ACC112 (cell line): ENCODE results near the gene MYO9B.
"Not testable (repeated sequence)": the region's sequence is repeated elsewhere in the genome, so short reads cannot be mapped to it uniquely, and the experiment has no call there.

Source experiments
- H2AFZ ChIP-seq: fragments of 200-600 bp; sonication (generic); one replicate; pipeline ENCODE4 v1.6.0; 2017; ENCODE audit warnings: antibody characterized with exemption, low read length; ENCODE audit not compliant: unreplicated experiment
- H3K27ac ChIP-seq: fragments of 200-600 bp; sonication (generic); 2 replicates; pipeline ENCODE4 v1.5.1; 2014; ENCODE audit warnings: low read depth, mild to moderate bottlenecking, antibody characterized with exemption, low read length, moderate library complexity
- H3K27me3 ChIP-seq: fragments of 200-600 bp; sonication (generic); 2 replicates; pipeline ENCODE4 v1.6.1; 2014; ENCODE audit warnings: mild to moderate bottlenecking, antibody characterized with exemption, low read length, moderate library complexity, mixed read lengths; ENCODE audit not compliant: insufficient read depth
- H3K36me3 ChIP-seq: fragments of 200-600 bp; sonication (generic); 2 replicates; pipeline ENCODE4 v1.6.1; 2016; ENCODE audit warnings: mild to moderate bottlenecking, antibody characterized with exemption, low read length, moderate library complexity, mixed read lengths; ENCODE audit not compliant: insufficient read depth
- H3K4me1 ChIP-seq: fragments of 200-600 bp; sonication (generic); one replicate; pipeline ENCODE4 v1.6.1; 2016; ENCODE audit warnings: low read length, mixed read lengths; ENCODE audit not compliant: insufficient read depth, unreplicated experiment, control insufficient read depth
- H3K4me3 ChIP-seq: fragments of 200-600 bp; sonication (generic); 2 replicates; pipeline ENCODE4 v1.5.1; 2014; ENCODE audit warnings: mild to moderate bottlenecking, low read depth, low read length
- H3K79me2 ChIP-seq: fragments of 200-600 bp; sonication (generic); one replicate; pipeline ENCODE4 v1.6.0; 2016; ENCODE audit warnings: low read length; ENCODE audit not compliant: control insufficient read depth, unreplicated experiment, insufficient read depth

Gene MYO9B

DNA sequence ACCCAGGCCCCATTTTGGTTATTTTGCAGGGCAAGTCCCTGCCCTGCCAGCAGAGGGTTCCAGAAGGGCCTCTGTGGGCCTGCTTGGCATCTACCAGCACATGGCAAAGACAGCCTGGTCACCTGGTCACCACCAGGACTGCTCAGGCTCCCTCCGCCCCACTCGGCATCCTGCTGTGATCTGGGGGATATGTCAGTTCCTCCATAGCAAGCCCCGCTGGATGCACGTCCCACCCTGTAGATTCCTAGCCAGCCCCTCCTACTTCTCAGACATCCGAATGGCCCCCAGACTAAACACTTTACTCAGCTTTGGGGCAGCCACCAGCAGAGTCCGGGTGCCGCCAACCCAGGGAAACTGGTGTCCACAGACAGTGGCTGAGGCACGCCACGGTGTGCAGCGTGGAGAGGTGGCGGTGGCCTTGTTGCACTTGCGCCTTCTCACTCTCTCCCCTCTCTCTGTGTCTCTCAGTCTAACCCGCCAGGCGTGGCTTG lies 107.7 kb downstream of the MYO9B start:
- Histone ChIP-seq H3K36me3 (no peaks in the 10 kb centered on the region), H3K4me3 (no peak overlapping the region), H3K79me2 (no peaks in the 10 kb centered on the region), H3K27ac (no peak overlapping the region), H3K27me3 (no peaks in the 10 kb centered on the region), H3K4me1 (no peaks in the 10 kb centered on the region), H2AFZ (no peak overlapping the region)

DNA sequence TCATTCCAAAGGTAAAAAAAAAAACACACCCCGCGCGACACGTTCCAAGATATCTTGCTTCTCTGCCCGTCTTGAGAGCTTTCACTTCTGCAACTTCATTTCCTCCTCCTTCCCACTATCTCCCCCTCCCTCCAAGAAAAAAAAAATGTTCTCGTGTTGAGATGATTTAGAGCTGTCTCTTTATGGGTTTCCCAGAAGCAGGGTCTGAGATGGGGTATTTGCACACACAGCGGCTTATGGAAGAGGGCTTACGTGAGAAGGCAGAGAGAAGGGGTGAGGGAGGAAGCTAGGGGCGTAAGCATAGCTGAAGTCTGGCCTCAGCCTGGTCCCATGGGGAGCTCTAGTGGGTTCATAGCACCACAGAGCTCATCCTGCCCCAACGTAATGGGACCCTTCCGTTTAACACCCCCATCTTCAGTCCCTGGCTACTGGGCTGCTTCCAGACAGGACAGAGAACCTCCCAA lies 108.3 kb downstream of the MYO9B start:
- Histone ChIP-seq H3K27ac (no peak overlapping the region), H3K36me3 (no peaks in the 10 kb centered on the region), H3K79me2 (no peaks in the 10 kb centered on the region), H3K4me1 (no peaks in the 10 kb centered on the region), H3K4me3 (no peak overlapping the region), H3K27me3 (no peaks in the 10 kb centered on the region), H2AFZ (no peak overlapping the region)

DNA sequence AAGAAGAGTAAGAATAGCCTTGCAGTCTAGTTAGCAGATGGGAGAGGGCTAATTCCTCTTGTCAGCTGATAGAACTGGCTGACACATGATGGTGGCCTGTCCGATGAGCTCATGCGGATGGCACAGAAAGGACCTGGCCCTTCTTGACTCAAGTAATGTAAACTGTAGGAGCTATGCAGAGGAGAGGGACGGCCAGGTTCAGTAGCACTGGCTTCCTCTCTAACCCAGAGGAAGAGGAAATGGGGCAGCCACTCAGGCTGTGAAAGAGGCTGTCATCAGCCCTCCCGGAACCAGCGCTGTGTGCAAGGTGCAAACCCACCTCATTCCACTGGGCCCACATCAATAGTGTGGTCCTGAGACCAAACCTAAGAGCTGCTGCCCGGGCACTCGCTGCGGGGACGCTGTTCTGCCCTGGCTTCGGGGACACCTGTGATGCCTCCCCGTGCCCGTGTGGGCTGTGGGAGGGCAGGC lies 108.8 kb downstream of the MYO9B start:
- H3K36me3 ChIP-seq, result no peaks in the 10 kb centered on the region
- H3K4me1 ChIP-seq, result no peaks in the 10 kb centered on the region
- no peak overlapping the region for H3K27ac ChIP-seq
- no peaks in the 10 kb centered on the region for H3K27me3 ChIP-seq
- H3K4me3 ChIP-seq, result no peak overlapping the region
- H3K79me2 ChIP-seq, result no peaks in the 10 kb centered on the region
- no peak overlapping the region for H2AFZ ChIP-seq

- Histone ChIP-seq H3K36me3 (no peaks in the 10 kb centered on the region), H3K4me3 (no peak overlapping the region), H2AFZ (no peak overlapping the region)
Measured at GRCh38 chr19:17185590-17185989, 110.0 kb downstream of the MYO9B start.

DNA sequence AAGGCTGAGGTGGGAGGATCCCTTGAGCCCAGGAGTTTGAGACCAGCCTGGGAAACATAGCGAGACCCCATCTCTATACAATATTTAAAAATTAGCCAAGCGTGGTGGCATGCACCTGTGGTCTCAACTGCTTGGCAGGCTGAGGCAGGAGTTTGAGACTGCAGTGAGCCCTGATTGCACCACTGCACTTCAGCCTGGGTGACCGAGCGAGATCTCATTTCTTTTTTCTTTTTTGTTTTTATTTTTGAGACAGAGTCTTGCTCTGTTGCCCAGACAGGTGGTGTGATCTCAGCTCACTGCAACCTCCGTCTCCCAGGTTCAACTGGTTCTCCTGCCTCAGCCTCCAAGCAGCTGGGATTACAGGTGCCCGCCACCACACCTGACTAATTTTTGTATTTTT lies 116.2 kb downstream of the MYO9B start:
- not testable (repeated sequence) for H3K27me3 ChIP-seq, H2AFZ ChIP-seq, H3K79me2 ChIP-seq, H3K4me1 ChIP-seq, H3K27ac ChIP-seq, H3K36me3 ChIP-seq, H3K4me3 ChIP-seq

More at GRCh38 chr19:17185590-17185989, 110.0 kb downstream of the MYO9B start:
- no peaks in the 10 kb centered on the region for H3K4me1 ChIP-seq
- H3K27me3 ChIP-seq, result no peaks in the 10 kb centered on the region
- no peak overlapping the region for H3K27ac ChIP-seq
- H3K79me2 ChIP-seq, result no peaks in the 10 kb centered on the region

DNA sequence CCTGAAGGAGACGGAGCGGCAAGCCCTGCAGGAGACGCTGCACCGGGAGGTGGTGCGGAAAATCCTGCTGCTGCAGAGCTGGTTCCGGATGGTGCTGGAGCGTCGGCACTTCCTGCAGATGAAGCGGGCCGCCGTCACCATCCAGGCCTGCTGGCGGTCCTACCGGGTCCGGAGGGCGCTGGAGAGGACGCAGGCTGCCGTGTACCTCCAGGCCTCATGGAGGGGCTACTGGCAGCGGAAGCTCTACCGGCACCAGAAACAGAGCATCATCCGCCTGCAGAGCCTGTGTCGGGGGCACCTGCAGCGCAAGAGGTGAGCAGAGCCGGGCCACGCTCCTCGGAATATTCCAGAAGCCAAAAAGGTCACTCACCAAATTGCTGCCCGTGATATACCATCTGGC lies 117.2 kb downstream of the MYO9B start:
- H3K27me3 ChIP-seq, result no peaks in the 10 kb centered on the region
- H2AFZ ChIP-seq, result no peak overlapping the region
- no peak overlapping the region for H3K27ac ChIP-seq
- H3K4me1 ChIP-seq, result no peaks in the 10 kb centered on the region
- H3K79me2 ChIP-seq, result no peaks in the 10 kb centered on the region
- H3K36me3 ChIP-seq, result 0 out of 2 replicates have a peak, but pooled peaks cover 2% of the 10 kb centered on the region
- no peak overlapping the region for H3K4me3 ChIP-seq

DNA sequence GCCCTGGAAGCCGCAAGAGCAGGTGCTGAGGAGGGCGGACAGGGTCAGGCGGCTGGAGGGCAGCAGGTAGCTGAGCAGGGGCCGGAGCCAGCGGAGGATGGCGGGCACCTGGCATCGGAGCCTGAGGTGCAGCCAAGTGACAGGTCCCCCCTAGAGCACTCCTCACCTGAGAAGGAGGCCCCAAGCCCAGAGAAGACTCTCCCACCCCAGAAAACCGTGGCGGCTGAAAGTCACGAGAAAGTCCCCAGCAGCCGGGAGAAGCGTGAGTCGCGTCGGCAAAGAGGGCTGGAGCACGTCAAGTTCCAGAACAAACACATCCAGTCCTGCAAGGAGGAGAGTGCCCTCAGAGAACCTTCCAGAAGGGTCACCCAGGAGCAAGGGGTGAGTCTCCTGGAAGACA lies 119.0 kb downstream of the MYO9B start:
- no peak overlapping the region for H3K4me3 ChIP-seq
- H3K36me3 ChIP-seq, result 0 out of 2 replicates have a peak, but pooled peaks cover 2% of the 10 kb centered on the region
- H2AFZ ChIP-seq, result no peak overlapping the region
- no peaks in the 10 kb centered on the region for H3K27me3 ChIP-seq
- H3K27ac ChIP-seq, result no peak overlapping the region
- no peaks in the 10 kb centered on the region for H3K4me1 ChIP-seq
- no peaks in the 10 kb centered on the region for H3K79me2 ChIP-seq

DNA sequence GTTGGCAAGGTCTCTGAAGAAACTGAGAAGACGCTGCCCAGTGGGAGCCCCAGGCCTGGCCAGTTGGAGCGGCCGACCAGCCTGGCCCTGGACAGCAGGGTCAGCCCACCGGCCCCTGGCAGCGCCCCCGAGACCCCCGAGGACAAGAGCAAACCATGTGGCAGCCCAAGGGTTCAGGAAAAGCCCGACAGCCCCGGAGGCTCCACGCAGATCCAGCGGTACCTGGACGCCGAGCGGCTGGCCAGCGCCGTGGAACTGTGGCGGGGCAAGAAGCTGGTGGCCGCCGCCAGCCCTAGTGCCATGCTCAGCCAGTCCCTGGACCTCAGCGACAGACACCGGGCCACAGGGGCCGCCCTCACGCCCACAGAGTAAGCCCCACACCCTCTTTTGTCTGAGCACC lies 119.5 kb downstream of the MYO9B start:
- no peaks in the 10 kb centered on the region for H3K79me2 ChIP-seq
- no peaks in the 10 kb centered on the region for H3K27me3 ChIP-seq
- H3K36me3 ChIP-seq, result 0 out of 2 replicates have a peak, but pooled peaks cover 2% of the 10 kb centered on the region
- H3K4me3 ChIP-seq, result no peak overlapping the region
- H3K4me1 ChIP-seq, result no peaks in the 10 kb centered on the region
- H3K27ac ChIP-seq, result no peak overlapping the region
- no peak overlapping the region for H2AFZ ChIP-seq

GRCh38 chr19:17196610-17197009 lies 121.0 kb downstream of the MYO9B start:
- H3K27me3 ChIP-seq, result no peaks in the 10 kb centered on the region
- no peak overlapping the region for H2AFZ ChIP-seq
- H3K4me1 ChIP-seq, result no peaks in the 10 kb centered on the region
- no peak overlapping the region for H3K4me3 ChIP-seq
- H3K27ac ChIP-seq, result no peak overlapping the region
- H3K79me2 ChIP-seq, result no peaks in the 10 kb centered on the region
- H3K36me3 ChIP-seq, result no peaks in the 10 kb centered on the region; the same call in 1 of the 2 replicates

DNA sequence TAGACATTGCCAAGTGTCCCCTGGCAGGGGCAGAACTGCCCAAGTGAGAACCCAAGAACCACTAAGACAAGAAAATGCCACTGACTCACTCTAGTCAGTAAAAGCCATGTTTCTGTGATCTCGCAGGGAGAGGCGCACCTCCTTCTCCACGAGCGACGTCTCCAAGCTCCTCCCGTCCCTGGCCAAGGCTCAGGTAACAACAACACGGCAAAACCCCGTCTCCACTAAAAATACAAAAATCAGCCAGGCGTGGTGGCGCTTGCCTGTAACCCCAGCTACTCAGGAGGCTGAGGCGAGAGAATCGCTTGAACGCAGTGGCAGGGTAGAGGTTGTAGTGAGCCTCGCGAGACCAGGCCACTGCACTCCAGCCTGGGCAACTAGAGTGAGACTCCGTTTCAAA lies 122.1 kb downstream of the MYO9B start:
- H3K4me3 ChIP-seq, result no peak overlapping the region
- H2AFZ ChIP-seq, result no peak overlapping the region
- no peaks in the 10 kb centered on the region for H3K4me1 ChIP-seq
- H3K79me2 ChIP-seq, result no peaks in the 10 kb centered on the region
- H3K27me3 ChIP-seq, result no peaks in the 10 kb centered on the region
- H3K27ac ChIP-seq, result no peak overlapping the region
- peaks cover 3% of the 10 kb centered on the region; the same call in 1 of the 2 replicates for H3K36me3 ChIP-seq

- H3K79me2 ChIP-seq, result no peaks in the 10 kb centered on the region
- no peaks in the 10 kb centered on the region for H3K27me3 ChIP-seq
- no peak overlapping the region for H2AFZ ChIP-seq
- no peaks in the 10 kb centered on the region for H3K4me1 ChIP-seq
- no peak overlapping the region for H3K27ac ChIP-seq
- peaks cover 3% of the 10 kb centered on the region; the same call in 1 of the 2 replicates for H3K36me3 ChIP-seq
- H3K4me3 ChIP-seq, result no peak overlapping the region
Measured at GRCh38 chr19:17200408-17201079, 125.0 kb downstream of the MYO9B start.
